CD4-positive, alpha-beta T cell (primary cell): ENCODE measurements around the gene PRRG2. TPM values are rescaled to one million over a fixed set of nuclear protein-coding genes. Genes with fewer than 3 reads are reported as not detected.
A peak's percentile ranks its signal among the peaks of the same experiment; 100 is the strongest.
"Not testable (repeated sequence)": the region's sequence is repeated elsewhere in the genome, so short reads cannot be mapped to it uniquely, and the experiment has no call there.

Experiments
- ATAC-seq: fragments of 200-7000 bp; cut with Tn5 transposase; one replicate; pipeline ENCODE4 v1.10.0; 2022; ENCODE audit warnings: mild to moderate bottlenecking; ENCODE audit not compliant: poor library complexity
- CTCF ChIA-PET: fragments of 350-600 bp; sonication (Branson Sonifier 250); formaldehyde crosslinking; loops from one replicate; lab custom pipeline; 2021; ENCODE audit warnings: antibody characterized with exemption, inconsistent platforms; lab: Charles Lee
- POLR2A ChIA-PET: fragments of 350-600 bp; sonication (Branson Sonifier 250); formaldehyde crosslinking; loops from one replicate; lab custom pipeline; 2021; ENCODE audit warnings: antibody characterized with exemption, inconsistent platforms; lab: Charles Lee
- DNase-seq, 14 experiments: peaks; one replicate each; pipeline ENCODE4 v3.0.0-alpha.2; 2013 to 2020; ENCODE audit warnings: mixed read lengths in 2 of 14
- H3K27ac ChIP-seq, 2 donors: one replicate each; pipeline versions ENCODE4 v1.5.1 to v1.7.0; 2013; ENCODE audit warnings: low read length in 2 of 2, low read depth in 1 of 2, mild to moderate bottlenecking in 1 of 2
- H3K27me3 ChIP-seq, 2 experiments: 1 replicate in 1 of 2; 2 replicates in 1 of 2; pipeline versions ENCODE4 v1.6.1 to v1.7.0; 2013; ENCODE audit warnings: low read length in 2 of 2, control low read depth in 1 of 2, mild to moderate bottlenecking in 1 of 2, moderate library complexity in 1 of 2; ENCODE audit not compliant: insufficient read depth in 2 of 2, control insufficient read depth in 1 of 2
- H3K36me3 ChIP-seq: one replicate; pipeline ENCODE4 v1.6.1; 2013; ENCODE audit warnings: low read length, control low read depth; ENCODE audit not compliant: insufficient read depth
- H3K4me1 ChIP-seq: one replicate; pipeline ENCODE4 v1.6.1; 2013; ENCODE audit warnings: low read length, control low read depth; ENCODE audit not compliant: insufficient read depth
- H3K4me3 ChIP-seq: one replicate; pipeline ENCODE4 v1.5.1; 2013; ENCODE audit warnings: mild to moderate bottlenecking, low read length, moderate library complexity
- H3K9me3 ChIP-seq, 2 experiments: 1 replicate in 1 of 2; 2 replicates in 1 of 2; pipeline versions ENCODE4 v1.6.1 to v1.7.0; 2013; ENCODE audit warnings: low read length in 2 of 2, mild to moderate bottlenecking in 2 of 2, control low read depth in 1 of 2, moderate library complexity in 1 of 2; ENCODE audit not compliant: control insufficient read depth in 1 of 2, insufficient read depth in 1 of 2
- H3K27ac Mint-ChIP-seq: one replicate; pipeline ENCODE4 v1.8.0; 2020; ENCODE audit warnings: mixed read lengths
- H3K27me3 Mint-ChIP-seq: one replicate; pipeline ENCODE4 v1.8.0; 2021; ENCODE audit warnings: mixed read lengths
- H3K36me3 Mint-ChIP-seq: one replicate; pipeline ENCODE4 v1.8.0; 2021; ENCODE audit warnings: low read depth, mixed read lengths
- H3K4me1 Mint-ChIP-seq: one replicate; pipeline ENCODE4 v1.8.0; 2021; ENCODE audit warnings: low read depth, mixed read lengths
- H3K4me3 Mint-ChIP-seq: one replicate; pipeline ENCODE4 v1.8.0; 2020; ENCODE audit warnings: mild to moderate bottlenecking, mixed read lengths
- H3K9me3 Mint-ChIP-seq: one replicate; pipeline ENCODE4 v1.8.0; 2020; ENCODE audit warnings: mixed read lengths
- CTCF ChIP-seq: fragments of 200-600 bp; IDR thresholded peaks from one replicate; pipeline ENCODE4 v1.8.0; 2022; ENCODE audit warnings: antibody characterized with exemption, mild to moderate bottlenecking
- intact Hi-C, 2 experiments: fragments of 100-400 bp; cut with DNase I in 1 of 2; cut with micrococcal nuclease in 1 of 2; formaldehyde crosslinking; loops; one replicate each; pipeline versions ENCODE4 v1.15.1 to v1.9.0; 2023 to 2025; cut with DNase I, micrococcal nuclease
- total RNA-seq, 174 experiments: library from RNA in 2 of 174; stranded (reverse) in 2 of 174; gene quantifications; one replicate each; pipeline ENCODE4 v1.2.3 and lab custom pipeline; 2021 to 2026

The PRRG2 gene
- total RNA-seq, 2 experiments from 2014 or later, result 0.49 to 0.78 TPM

DNA sequence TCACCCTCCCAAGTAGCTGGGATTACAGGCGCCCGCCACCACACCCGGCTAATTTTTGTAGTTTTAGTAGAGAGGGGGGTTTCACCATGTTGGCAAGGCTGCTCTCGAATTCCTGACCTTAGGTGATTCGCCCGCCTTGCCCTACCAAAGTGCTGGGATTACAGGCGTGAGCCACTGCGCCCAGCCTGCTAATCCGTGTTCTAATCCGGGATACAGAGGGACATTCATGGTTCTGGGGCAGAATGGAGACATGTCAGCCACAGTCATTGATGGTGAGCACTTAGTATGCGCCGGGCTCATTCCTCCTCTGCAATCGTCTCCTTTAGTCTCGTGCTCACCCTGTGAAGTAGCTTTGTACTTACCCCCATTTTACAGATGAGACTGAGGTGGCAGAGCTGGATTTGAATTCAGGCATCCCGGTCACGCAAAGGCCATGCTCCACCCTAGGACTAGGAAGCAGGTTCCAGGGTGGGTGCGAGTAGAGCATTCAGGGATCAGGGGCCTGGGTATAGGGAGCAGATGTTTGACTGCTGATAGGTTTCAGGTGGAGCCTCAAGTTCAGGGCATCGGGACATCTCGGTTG, 50.6 kb downstream of the PRRG2 start:
- Histone ChIP-seq H3K27me3 (no peaks in the 10 kb centered on the region), H3K4me1 (no peaks in the 10 kb centered on the region), H3K9me3 (no peaks in the 10 kb centered on the region), H3K27ac (no peak overlapping the region), H3K36me3 (peaks cover 5% of the 10 kb centered on the region), H3K4me3 (no peak overlapping the region)
- H3K9me3 Mint-ChIP-seq, result no peaks in the 10 kb centered on the region
- ATAC-seq (no peak), DNase-seq (no peak)
- no peaks in the 10 kb centered on the region for H3K4me1 Mint-ChIP-seq
- no peaks in the 10 kb centered on the region for H3K27me3 Mint-ChIP-seq
- H3K27ac Mint-ChIP-seq, result no peak overlapping the region
- no peak overlapping the region for H3K4me3 Mint-ChIP-seq
- CTCF ChIA-PET, result no interaction called here
- H3K36me3 Mint-ChIP-seq, result peaks cover 12% of the 10 kb centered on the region
- no peak for TF ChIP-seq CTCF
- intact Hi-C loops, result no loop called here
- POLR2A ChIA-PET, result interaction anchor here (1.5 to 2.5 kb wide), 4 partner anchors 8 to 45 kb away, joined by 3 to 11 read pairs (median 10); partner anchors contain the start of genes PRMT1 and RRAS

GRCh38 chr19:49632576-49632975, 51.5 kb downstream of the PRRG2 start:
- Mint-ChIP-seq H3K9me3 (no peaks in the 10 kb centered on the region), H3K27me3 (no peaks in the 10 kb centered on the region), H3K4me3 (no peak overlapping the region), H3K36me3 (peaks cover 6% of the 10 kb centered on the region), H3K4me1 (peaks cover under 1% of the 10 kb centered on the region), H3K27ac (no peak overlapping the region)
- no peaks in the 10 kb centered on the region for H3K9me3 ChIP-seq
- H3K27ac ChIP-seq, result no peak overlapping the region
- H3K4me1 ChIP-seq, result no peaks in the 10 kb centered on the region
- POLR2A ChIA-PET, result interaction anchor here (2.0 to 2.5 kb wide), 2 partner anchors 40 to 44 kb away, joined by 9 to 10 read pairs; partner anchors contain the start of gene PRMT1
- H3K36me3 ChIP-seq, result no peaks in the 10 kb centered on the region
- CTCF ChIA-PET, result no interaction called here
- H3K4me3 ChIP-seq, result no peak overlapping the region
- DNase-seq (peak in 1 of 14 experiments; percentile 8), ATAC-seq (no peak)
- intact Hi-C loops, result no loop called here
- TF ChIP-seq CTCF, result no peak
- no peaks in the 10 kb centered on the region for H3K27me3 ChIP-seq

- H3K4me3 ChIP-seq, intact Hi-C loops, H3K36me3 Mint-ChIP-seq, ATAC-seq, H3K4me1 Mint-ChIP-seq, H3K9me3 ChIP-seq, H3K9me3 Mint-ChIP-seq, H3K27me3 Mint-ChIP-seq, DNase-seq, CTCF ChIA-PET, H3K27me3 ChIP-seq, H3K36me3 ChIP-seq, H3K4me1 ChIP-seq, H3K27ac ChIP-seq, H3K4me3 Mint-ChIP-seq: not testable (repeated sequence)
- H3K27ac Mint-ChIP-seq, result peak overlapping the region; percentile 36
- POLR2A ChIA-PET, result interaction anchor here (2.0 kb wide), 1 partner anchor 41 kb away, joined by 9 read pairs; no protein-coding TSS in a partner anchor
These were observed 52.2 kb downstream of the PRRG2 start for GRCh38 chr19:49633273-49633672.
